Panc1 (cell line): Measurements from ENCODE around the gene MRAS. TPM values are rescaled to one million over a fixed set of nuclear protein-coding genes. Genes with fewer than 3 reads are reported as not detected.

ENCODE experiments used
- ATAC-seq: fragments of 200-7000 bp; cut with Tn5 transposase; 2 replicates; pipeline ENCODE4 v1.9.1; 2020; ENCODE audit warnings: mild to moderate bottlenecking, moderate library complexity
- BruUV-seq: library from RNA; stranded (reverse); fragments of 400-500 nt; replicated peaks from 2 replicates; lab custom pipeline; 2021; lab: Mats Ljungman, UMichigan
- CTCF ChIA-PET: fragments of 300-600 bp; sonication (Branson Sonifier 250); formaldehyde crosslinking; loops from one replicate; lab custom pipeline; 2022; ENCODE audit warnings: antibody characterized with exemption; lab: Charles Lee
- POLR2A ChIA-PET: fragments of 300-600 bp; sonication (Branson Sonifier 250); formaldehyde crosslinking; loops from one replicate; lab custom pipeline; 2022; ENCODE audit warnings: antibody characterized with exemption; lab: Charles Lee
- DNase-seq: peaks from one replicate; pipeline ENCODE4 v3.0.0-alpha.2; 2010; ENCODE audit warnings: low read depth, low spot score
- H3K27ac ChIP-seq: 2 replicates; pipeline ENCODE4 v1.5.1; 2011; ENCODE audit warnings: mild to moderate bottlenecking, low read length, inconsistent platforms
- H3K27me3 ChIP-seq: fragments of 200-500 bp; sonication (Bioruptor generic); 2 replicates; pipeline ENCODE4 v1.6.0; 2014; ENCODE audit warnings: low read length, inconsistent platforms; ENCODE audit not compliant: control insufficient read depth, insufficient read depth
- H3K36me3 ChIP-seq: fragments of 200-500 bp; sonication (Bioruptor generic); 2 replicates; pipeline ENCODE4 v1.5.1; 2014; ENCODE audit warnings: inconsistent platforms, mild to moderate bottlenecking, low read length, moderate library complexity; ENCODE audit not compliant: control insufficient read depth, insufficient read depth
- H3K4me1 ChIP-seq: 2 replicates; pipeline ENCODE4 v1.5.1; 2011; ENCODE audit warnings: inconsistent platforms, mild to moderate bottlenecking, low read length, moderate library complexity; ENCODE audit not compliant: control insufficient read depth, insufficient read depth
- H3K4me3 ChIP-seq, 2 experiments: 2 replicates each; pipeline ENCODE4 v1.5.1; 2011 to 2012; ENCODE audit warnings: low read depth in 2 of 2, low read length in 2 of 2, mild to moderate bottlenecking in 2 of 2, inconsistent platforms in 1 of 2, moderate library complexity in 1 of 2
- H3K9me3 ChIP-seq: fragments of 200-500 bp; sonication (Bioruptor generic); 2 replicates; pipeline ENCODE4 v1.5.1; 2014; ENCODE audit warnings: low read depth, mild to moderate bottlenecking, inconsistent platforms, low read length, moderate library complexity; ENCODE audit not compliant: control insufficient read depth, insufficient read depth
- POLR2AphosphoS5 ChIP-seq: IDR thresholded peaks from 2 replicates; pipeline ENCODE4 v1.6.1; 2012; ENCODE audit warnings: mild to moderate bottlenecking, low read depth, low read length, moderate library complexity
- SIN3A ChIP-seq: IDR thresholded peaks from 2 replicates; pipeline ENCODE4 v1.6.1; 2012; ENCODE audit warnings: low read depth, mild to moderate bottlenecking, low read length, moderate library complexity, borderline replicate concordance; ENCODE audit not compliant: insufficient read depth
- TCF7L2 ChIP-seq: IDR thresholded peaks from 2 replicates; pipeline ENCODE4 v1.6.1; 2011; ENCODE audit warnings: mild to moderate bottlenecking, low read depth, low read length, inconsistent platforms
- in situ Hi-C: cut with HindIII; loops from 2 replicates; pipeline ENCODE4 v1.10.0; 2016; ENCODE audit warnings: low sequenced_read_pairs, low pct_unique_long_range_greater_than_20kb
- intact Hi-C: fragments of 100-400 bp; cut with micrococcal nuclease; formaldehyde crosslinking; loops from one replicate; pipeline ENCODE4 v1.10.0; 2022; ENCODE audit not compliant: unreplicated experiment
- total RNA-seq: library from RNA; stranded (reverse); gene quantifications from one replicate; pipeline ENCODE4 v1.2.1, GENCODE V29; 2021; ENCODE audit not compliant: unreplicated experiment
- TF ChIP-seq, protein P1 (sequence below), 2 experiments: IDR thresholded peaks; 2 replicates each; pipeline ENCODE4 v1.6.1; 2011 to 2012; ENCODE audit warnings: low read depth in 2 of 2, control low read depth in 1 of 2, low read length in 1 of 2, mild to moderate bottlenecking in 1 of 2, moderate library complexity in 1 of 2; ENCODE audit not compliant: insufficient read depth in 1 of 2
- TF ChIP-seq, protein P2 (sequence below): fragments of 450-650 bp; IDR thresholded peaks from 2 replicates; pipeline ENCODE4 v1.5.1; 2017; ENCODE audit warnings: mild to moderate bottlenecking

Gene MRAS
- total RNA-seq, 1 experiment from 2014 or later: 14.2 TPM

GRCh38 chr3:138364356-138365252, 16.2 kb downstream of the MRAS start:
- in situ Hi-C loops: no loop called here
- TF ChIP-seq, protein P1, sequence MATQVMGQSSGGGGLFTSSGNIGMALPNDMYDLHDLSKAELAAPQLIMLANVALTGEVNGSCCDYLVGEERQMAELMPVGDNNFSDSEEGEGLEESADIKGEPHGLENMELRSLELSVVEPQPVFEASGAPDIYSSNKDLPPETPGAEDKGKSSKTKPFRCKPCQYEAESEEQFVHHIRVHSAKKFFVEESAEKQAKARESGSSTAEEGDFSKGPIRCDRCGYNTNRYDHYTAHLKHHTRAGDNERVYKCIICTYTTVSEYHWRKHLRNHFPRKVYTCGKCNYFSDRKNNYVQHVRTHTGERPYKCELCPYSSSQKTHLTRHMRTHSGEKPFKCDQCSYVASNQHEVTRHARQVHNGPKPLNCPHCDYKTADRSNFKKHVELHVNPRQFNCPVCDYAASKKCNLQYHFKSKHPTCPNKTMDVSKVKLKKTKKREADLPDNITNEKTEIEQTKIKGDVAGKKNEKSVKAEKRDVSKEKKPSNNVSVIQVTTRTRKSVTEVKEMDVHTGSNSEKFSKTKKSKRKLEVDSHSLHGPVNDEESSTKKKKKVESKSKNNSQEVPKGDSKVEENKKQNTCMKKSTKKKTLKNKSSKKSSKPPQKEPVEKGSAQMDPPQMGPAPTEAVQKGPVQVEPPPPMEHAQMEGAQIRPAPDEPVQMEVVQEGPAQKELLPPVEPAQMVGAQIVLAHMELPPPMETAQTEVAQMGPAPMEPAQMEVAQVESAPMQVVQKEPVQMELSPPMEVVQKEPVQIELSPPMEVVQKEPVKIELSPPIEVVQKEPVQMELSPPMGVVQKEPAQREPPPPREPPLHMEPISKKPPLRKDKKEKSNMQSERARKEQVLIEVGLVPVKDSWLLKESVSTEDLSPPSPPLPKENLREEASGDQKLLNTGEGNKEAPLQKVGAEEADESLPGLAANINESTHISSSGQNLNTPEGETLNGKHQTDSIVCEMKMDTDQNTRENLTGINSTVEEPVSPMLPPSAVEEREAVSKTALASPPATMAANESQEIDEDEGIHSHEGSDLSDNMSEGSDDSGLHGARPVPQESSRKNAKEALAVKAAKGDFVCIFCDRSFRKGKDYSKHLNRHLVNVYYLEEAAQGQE (IDR thresholded peaks at IDR 0.05; ENCODE audit: insufficient read depth in 1 of 2, low read depth in 2 of 2, low read length in 1 of 2): no peak
- TF ChIP-seq TCF7L2: no peak
- BruUV-seq: no TSS peak
- H3K4me1 ChIP-seq: no peaks in the 10 kb centered on the region
- no peak for DNase-seq
- no peaks in the 10 kb centered on the region for H3K27me3 ChIP-seq
- POLR2A ChIA-PET: no interaction called here
- no peaks in the 10 kb centered on the region for H3K9me3 ChIP-seq
- intact Hi-C loops: no loop called here
- H3K36me3 ChIP-seq: no peaks in the 10 kb centered on the region
- CTCF ChIA-PET: no interaction called here
- H3K27ac ChIP-seq: no peak overlapping the region
- ATAC-seq: no peak
- no peak overlapping the region for H3K4me3 ChIP-seq

DNA sequence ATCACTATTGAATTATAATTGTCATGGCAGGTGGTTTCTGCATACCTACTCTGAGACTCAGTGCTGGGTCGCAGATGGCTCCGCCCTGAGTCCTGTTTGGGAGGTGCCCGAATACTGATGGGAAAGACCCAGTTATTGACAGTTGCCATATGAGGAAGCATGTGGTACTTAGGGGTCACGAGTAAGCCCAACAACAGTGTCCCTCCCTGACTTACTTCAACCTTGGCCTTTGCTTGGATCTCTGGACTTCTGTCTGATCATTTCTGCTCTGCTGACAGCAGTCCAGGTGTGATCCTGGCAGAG, 16.8 kb downstream of the MRAS start:
- no peaks in the 10 kb centered on the region for H3K36me3 ChIP-seq
- no peaks in the 10 kb centered on the region for H3K27me3 ChIP-seq
- DNase-seq (no peak), ATAC-seq (no peak)
- H3K4me1 ChIP-seq: no peaks in the 10 kb centered on the region
- in situ Hi-C loops: no loop called here
- ChIA-PET CTCF (no interaction called here), POLR2A (no interaction called here)
- intact Hi-C loops: no loop called here
- no peak overlapping the region for H3K27ac ChIP-seq
- no TSS peak for BruUV-seq
- H3K4me3 ChIP-seq: no peak overlapping the region
- TF ChIP-seq TCF7L2 (no peak), SIN3A (no peak), POLR2AphosphoS5 (no peak)
- TF ChIP-seq, protein P1 (IDR thresholded peaks at IDR 0.05; ENCODE audit: insufficient read depth in 1 of 2, low read depth in 2 of 2, low read length in 1 of 2): no peak
- TF ChIP-seq, protein P2, sequence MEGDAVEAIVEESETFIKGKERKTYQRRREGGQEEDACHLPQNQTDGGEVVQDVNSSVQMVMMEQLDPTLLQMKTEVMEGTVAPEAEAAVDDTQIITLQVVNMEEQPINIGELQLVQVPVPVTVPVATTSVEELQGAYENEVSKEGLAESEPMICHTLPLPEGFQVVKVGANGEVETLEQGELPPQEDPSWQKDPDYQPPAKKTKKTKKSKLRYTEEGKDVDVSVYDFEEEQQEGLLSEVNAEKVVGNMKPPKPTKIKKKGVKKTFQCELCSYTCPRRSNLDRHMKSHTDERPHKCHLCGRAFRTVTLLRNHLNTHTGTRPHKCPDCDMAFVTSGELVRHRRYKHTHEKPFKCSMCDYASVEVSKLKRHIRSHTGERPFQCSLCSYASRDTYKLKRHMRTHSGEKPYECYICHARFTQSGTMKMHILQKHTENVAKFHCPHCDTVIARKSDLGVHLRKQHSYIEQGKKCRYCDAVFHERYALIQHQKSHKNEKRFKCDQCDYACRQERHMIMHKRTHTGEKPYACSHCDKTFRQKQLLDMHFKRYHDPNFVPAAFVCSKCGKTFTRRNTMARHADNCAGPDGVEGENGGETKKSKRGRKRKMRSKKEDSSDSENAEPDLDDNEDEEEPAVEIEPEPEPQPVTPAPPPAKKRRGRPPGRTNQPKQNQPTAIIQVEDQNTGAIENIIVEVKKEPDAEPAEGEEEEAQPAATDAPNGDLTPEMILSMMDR: no peak
- H3K9me3 ChIP-seq: no peaks in the 10 kb centered on the region
